SK-N-SH treated with all-trans-retinoic acid at 6 μM for 48 hours (cell line): ENCODE measurements around the gene TBXAS1.

ENCODE experiments used
- ATAC-seq: fragments of 200-7000 bp; cut with Tn5 transposase; 3 replicates; pipeline ENCODE4 v1.9.1; 2020; ENCODE audit warnings: mild to moderate bottlenecking, moderate library complexity
- ARNTL ChIP-seq: fragments of 450-650 bp; formaldehyde crosslinking; IDR thresholded peaks from 2 replicates; pipeline ENCODE4 v1.5.0; 2020; ENCODE audit warnings: low read depth, mild to moderate bottlenecking, moderate library complexity, borderline replicate concordance
- BACH2 ChIP-seq: fragments of 250-450 bp; sonication (Bioruptor Pico); IDR thresholded peaks from 2 replicates; pipeline ENCODE4 v1.9.0; 2021; ENCODE audit warnings: mild to moderate bottlenecking, borderline replicate concordance
- CSDC2 ChIP-seq: fragments of 250-450 bp; sonication (Bioruptor Pico); IDR thresholded peaks from 2 replicates; pipeline ENCODE4 v1.5.0; 2020; ENCODE audit warnings: mild to moderate bottlenecking, moderate library complexity
- ESRRG ChIP-seq: fragments of 250-450 bp; sonication (Bioruptor Pico); IDR thresholded peaks from 2 replicates; pipeline ENCODE4 v1.6.1; 2021; ENCODE audit warnings: mild to moderate bottlenecking
- GLIS3 ChIP-seq: fragments of 250-450 bp; sonication (Bioruptor Pico); IDR thresholded peaks from 2 replicates; pipeline ENCODE4 v1.5.0; 2020; ENCODE audit warnings: mild to moderate bottlenecking, moderate library complexity
- ISL1 ChIP-seq: fragments of 250-450 bp; sonication (Bioruptor Pico); IDR thresholded peaks from 2 replicates; pipeline ENCODE4 v2.1.2; 2022; ENCODE audit warnings: mild to moderate bottlenecking, moderate library complexity
- OSR1 ChIP-seq: fragments of 250-450 bp; sonication (Bioruptor Pico); IDR thresholded peaks from 2 replicates; pipeline ENCODE4 v1.8.0; 2022; ENCODE audit warnings: moderate library complexity, mild to moderate bottlenecking, inconsistent platforms
- PATZ1 ChIP-seq: fragments of 250-450 bp; sonication (Bioruptor Pico); IDR thresholded peaks from 2 replicates; pipeline ENCODE4 v1.8.0; 2020; ENCODE audit warnings: mild to moderate bottlenecking, moderate library complexity, borderline replicate concordance
- POU6F1 ChIP-seq: fragments of 250-450 bp; sonication (Bioruptor Pico); IDR thresholded peaks from 2 replicates; pipeline ENCODE4 v1.8.0; 2021; ENCODE audit warnings: low read depth, mild to moderate bottlenecking, moderate library complexity, borderline replicate concordance
- PPARA ChIP-seq: fragments of 250-450 bp; sonication (Bioruptor Pico); IDR thresholded peaks from 2 replicates; pipeline ENCODE4 v1.5.0; 2020; ENCODE audit warnings: mild to moderate bottlenecking, borderline replicate concordance
- RARB ChIP-seq: fragments of 250-450 bp; sonication (Bioruptor Pico); IDR thresholded peaks from 2 replicates; pipeline ENCODE4 v1.8.0; 2021; ENCODE audit warnings: mild to moderate bottlenecking, moderate library complexity
- SNAI2 ChIP-seq: fragments of 250-450 bp; sonication (Bioruptor Pico); IDR thresholded peaks from 2 replicates; pipeline ENCODE4 v1.5.0; 2020; ENCODE audit warnings: mild to moderate bottlenecking, moderate library complexity
- TCF4 ChIP-seq: fragments of 250-450 bp; sonication (Bioruptor Pico); IDR thresholded peaks from 2 replicates; pipeline ENCODE4 v1.8.0; 2021; ENCODE audit warnings: mild to moderate bottlenecking, moderate library complexity, borderline replicate concordance
- TOX ChIP-seq: fragments of 250-450 bp; sonication (Bioruptor Pico); IDR thresholded peaks from 2 replicates; pipeline ENCODE4 v1.8.0; 2021; ENCODE audit warnings: mild to moderate bottlenecking, moderate library complexity, borderline replicate concordance
- TSHZ2 ChIP-seq: fragments of 250-450 bp; sonication (Bioruptor Pico); IDR thresholded peaks from 2 replicates; pipeline ENCODE4 v1.5.0; 2020; ENCODE audit warnings: mild to moderate bottlenecking, moderate library complexity
- ZC3H10 ChIP-seq: fragments of 250-450 bp; sonication (Bioruptor Pico); IDR thresholded peaks from 2 replicates; pipeline ENCODE4 v1.5.1; 2021; ENCODE audit warnings: mild to moderate bottlenecking, moderate library complexity
- ZFP3 ChIP-seq: fragments of 250-450 bp; sonication (Bioruptor Pico); IDR thresholded peaks from 2 replicates; pipeline ENCODE4 v1.5.0; 2020; ENCODE audit warnings: mild to moderate bottlenecking, moderate library complexity
- ZFP30 ChIP-seq: fragments of 450-650 bp; formaldehyde crosslinking; IDR thresholded peaks from 2 replicates; pipeline ENCODE4 v1.5.0; 2022; ENCODE audit warnings: mild to moderate bottlenecking, moderate library complexity
- ZNF565 ChIP-seq: fragments of 450-650 bp; formaldehyde crosslinking; conservative IDR thresholded peaks from 2 replicates; pipeline ENCODE4 v1.5.0; 2020; ENCODE audit warnings: low read depth, mild to moderate bottlenecking, moderate library complexity
- ZNF70 ChIP-seq: fragments of 450-650 bp; formaldehyde crosslinking; IDR thresholded peaks from 2 replicates; pipeline ENCODE4 v1.5.0; 2020; ENCODE audit warnings: mild to moderate bottlenecking, moderate library complexity
- ZNF8 ChIP-seq: fragments of 450-650 bp; formaldehyde crosslinking; IDR thresholded peaks from 2 replicates; pipeline ENCODE4 v1.5.0; 2020; ENCODE audit warnings: mild to moderate bottlenecking, moderate library complexity
- TF ChIP-seq, protein P1 (sequence below): fragments of 250-450 bp; sonication (Bioruptor Pico); IDR thresholded peaks from 2 replicates; pipeline ENCODE4 v1.5.1; 2021; ENCODE audit warnings: mild to moderate bottlenecking, moderate library complexity
- TF ChIP-seq, protein P2 (sequence below): fragments of 250-450 bp; sonication (Bioruptor Pico); IDR thresholded peaks from 2 replicates; pipeline ENCODE4 v1.5.1; 2020; ENCODE audit warnings: low read depth, mild to moderate bottlenecking, moderate library complexity

Gene TBXAS1

DNA sequence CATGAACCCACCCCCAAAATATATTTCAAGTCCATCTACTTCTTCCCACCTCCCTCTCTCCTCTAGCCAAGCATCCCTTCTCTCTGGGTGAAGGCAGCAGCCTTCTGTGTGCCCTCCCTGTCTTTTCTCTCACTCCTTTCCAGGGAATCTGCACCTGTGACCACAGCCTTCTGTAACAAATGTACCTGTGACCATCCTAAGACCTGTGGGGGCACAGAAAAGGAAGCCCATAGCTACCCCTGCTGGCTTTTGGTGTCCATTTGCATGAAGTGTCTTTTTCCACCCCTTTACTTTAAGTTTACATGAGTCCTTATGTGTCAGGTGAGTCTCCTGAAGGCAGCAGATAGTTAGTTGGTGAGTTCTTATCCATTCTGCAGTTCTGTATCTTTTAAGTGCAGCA lies 2.0 kb upstream of the TBXAS1 start:
- ATAC-seq: no peak; the same call in 2 of the 3 replicates
- TF ChIP-seq TSHZ2 (no peak), PPARA (no peak), TOX (no peak), ISL1 (CRISPR knock-in tag) (no peak), ARNTL (CRISPR knock-in tag) (no peak), TCF4 (CRISPR knock-in tag) (no peak), ZFP30 (CRISPR knock-in tag) (no peak), CSDC2 (CRISPR knock-in tag) (no peak), ZNF8 (no peak), ZC3H10 (no peak), RARB (CRISPR knock-in tag) (no peak), GLIS3 (CRISPR knock-in tag) (no peak), ZNF565 (no peak), ZNF70 (CRISPR knock-in tag) (no peak), SNAI2 (no peak), OSR1 (CRISPR knock-in tag) (no peak)
- TF ChIP-seq, protein P1, sequence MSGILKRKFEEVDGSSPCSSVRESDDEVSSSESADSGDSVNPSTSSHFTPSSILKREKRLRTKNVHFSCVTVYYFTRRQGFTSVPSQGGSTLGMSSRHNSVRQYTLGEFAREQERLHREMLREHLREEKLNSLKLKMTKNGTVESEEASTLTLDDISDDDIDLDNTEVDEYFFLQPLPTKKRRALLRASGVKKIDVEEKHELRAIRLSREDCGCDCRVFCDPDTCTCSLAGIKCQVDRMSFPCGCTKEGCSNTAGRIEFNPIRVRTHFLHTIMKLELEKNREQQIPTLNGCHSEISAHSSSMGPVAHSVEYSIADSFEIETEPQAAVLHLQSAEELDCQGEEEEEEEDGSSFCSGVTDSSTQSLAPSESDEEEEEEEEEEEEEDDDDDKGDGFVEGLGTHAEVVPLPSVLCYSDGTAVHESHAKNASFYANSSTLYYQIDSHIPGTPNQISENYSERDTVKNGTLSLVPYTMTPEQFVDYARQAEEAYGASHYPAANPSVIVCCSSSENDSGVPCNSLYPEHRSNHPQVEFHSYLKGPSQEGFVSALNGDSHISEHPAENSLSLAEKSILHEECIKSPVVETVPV: no peak
- TF ChIP-seq, protein P2, sequence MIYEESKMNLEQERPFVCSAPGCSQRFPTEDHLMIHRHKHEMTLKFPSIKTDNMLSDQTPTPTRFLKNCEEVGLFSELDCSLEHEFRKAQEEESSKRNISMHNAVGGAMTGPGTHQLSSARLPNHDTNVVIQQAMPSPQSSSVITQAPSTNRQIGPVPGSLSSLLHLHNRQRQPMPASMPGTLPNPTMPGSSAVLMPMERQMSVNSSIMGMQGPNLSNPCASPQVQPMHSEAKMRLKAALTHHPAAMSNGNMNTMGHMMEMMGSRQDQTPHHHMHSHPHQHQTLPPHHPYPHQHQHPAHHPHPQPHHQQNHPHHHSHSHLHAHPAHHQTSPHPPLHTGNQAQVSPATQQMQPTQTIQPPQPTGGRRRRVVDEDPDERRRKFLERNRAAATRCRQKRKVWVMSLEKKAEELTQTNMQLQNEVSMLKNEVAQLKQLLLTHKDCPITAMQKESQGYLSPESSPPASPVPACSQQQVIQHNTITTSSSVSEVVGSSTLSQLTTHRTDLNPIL (CRISPR knock-in tag): no peak
- TF ChIP-seq, all 23 proteins: peak for 0

GRCh38 chr7:139828446-139828845 lies 618 bp upstream of the TBXAS1 start:
- ATAC-seq: no peak
- TF ChIP-seq ZFP3 (CRISPR knock-in tag) (no peak), OSR1 (CRISPR knock-in tag) (no peak), CSDC2 (CRISPR knock-in tag) (no peak), PATZ1 (no peak), ZNF8 (no peak), PPARA (no peak), ISL1 (CRISPR knock-in tag) (no peak), TOX (no peak), POU6F1 (CRISPR knock-in tag) (no peak), ARNTL (CRISPR knock-in tag) (no peak), RARB (CRISPR knock-in tag) (no peak), ZNF565 (no peak), BACH2 (no peak), ZNF70 (CRISPR knock-in tag) (no peak), ESRRG (CRISPR knock-in tag) (no peak), SNAI2 (no peak), ZC3H10 (no peak), GLIS3 (CRISPR knock-in tag) (no peak)

DNA sequence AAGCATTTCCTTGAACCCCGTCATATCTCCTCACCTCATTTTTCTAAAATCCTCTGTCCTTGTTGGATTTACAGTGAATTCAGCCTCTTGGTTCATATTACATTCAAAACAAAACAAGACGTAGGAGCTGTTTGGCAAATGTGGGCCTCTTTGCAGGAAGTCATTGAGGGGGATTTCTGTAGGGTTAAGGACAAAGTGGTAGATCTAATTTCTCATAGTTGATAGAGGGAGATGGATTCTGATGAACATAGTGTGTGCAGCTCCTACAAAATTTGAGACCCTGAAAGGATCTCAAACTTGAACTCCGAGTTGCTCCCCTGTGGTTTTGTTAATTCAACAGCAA lies 682 bp downstream of the TBXAS1 start:
- TF ChIP-seq BACH2 (no peak), RARB (CRISPR knock-in tag) (no peak), GLIS3 (CRISPR knock-in tag) (no peak), TCF4 (CRISPR knock-in tag) (no peak)
- TF ChIP-seq, all 23 proteins: peak for 0
- no peak for ATAC-seq
